ENCODE data around the gene PLA2G7.
"Not testable (repeated sequence)": the region's sequence is repeated elsewhere in the genome, so short reads cannot be mapped to it uniquely, and the experiment has no call there.

Gene PLA2G7

DNA sequence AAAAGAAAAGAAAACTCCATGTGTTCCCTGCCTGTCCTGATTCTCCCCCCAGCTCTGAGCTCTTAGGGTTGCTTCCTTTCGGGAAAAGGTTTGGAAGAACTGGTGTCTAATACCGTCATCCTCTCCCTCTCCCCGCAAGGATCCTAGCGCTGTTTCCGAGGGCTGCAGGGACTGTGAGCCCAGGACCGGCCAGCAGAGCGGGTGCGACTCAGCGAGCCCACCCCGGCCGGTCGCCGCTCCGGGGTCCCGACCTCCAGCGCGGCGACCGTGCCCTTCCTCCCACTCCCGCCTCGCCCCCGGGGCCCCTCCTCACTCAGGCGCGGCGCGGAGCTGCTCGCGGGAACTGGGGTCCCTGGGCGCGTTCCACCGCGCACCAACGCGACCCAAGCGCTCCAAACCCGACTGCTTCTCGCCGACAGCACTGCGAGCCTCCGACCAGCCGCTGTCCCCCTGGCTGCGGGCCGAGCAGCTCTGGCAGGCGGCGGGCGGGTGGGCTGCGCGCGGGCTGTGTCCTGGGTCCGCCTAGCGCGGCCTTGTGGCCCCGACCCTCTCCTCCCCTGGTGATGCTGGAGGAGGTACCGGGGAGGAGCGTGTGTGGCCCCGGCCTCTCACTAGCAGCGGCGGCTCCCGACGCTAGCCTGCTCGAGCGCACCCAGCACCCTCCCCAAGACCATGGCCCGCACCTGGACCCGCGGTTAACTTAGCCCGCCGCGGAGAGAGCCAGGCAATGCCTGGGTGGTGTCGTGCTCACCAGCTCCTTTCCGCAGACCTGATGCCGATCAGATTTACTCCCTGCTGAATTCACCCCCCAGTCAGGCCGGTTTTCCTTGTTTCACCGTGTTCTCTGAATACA, at the start of gene PLA2G7:
TSS of gene PLA2G7 (minus strand) at position 509 of the 853 bp plus-strand sequence. CDS start 12,484 bp downstream, outside the sequence.
- peak; percentile 53 to 70 for DNase-seq

GRCh38 chr6:46784535-46784934, 49.4 kb upstream of the PLA2G7 start:
- DNase-seq = no peak

DNA sequence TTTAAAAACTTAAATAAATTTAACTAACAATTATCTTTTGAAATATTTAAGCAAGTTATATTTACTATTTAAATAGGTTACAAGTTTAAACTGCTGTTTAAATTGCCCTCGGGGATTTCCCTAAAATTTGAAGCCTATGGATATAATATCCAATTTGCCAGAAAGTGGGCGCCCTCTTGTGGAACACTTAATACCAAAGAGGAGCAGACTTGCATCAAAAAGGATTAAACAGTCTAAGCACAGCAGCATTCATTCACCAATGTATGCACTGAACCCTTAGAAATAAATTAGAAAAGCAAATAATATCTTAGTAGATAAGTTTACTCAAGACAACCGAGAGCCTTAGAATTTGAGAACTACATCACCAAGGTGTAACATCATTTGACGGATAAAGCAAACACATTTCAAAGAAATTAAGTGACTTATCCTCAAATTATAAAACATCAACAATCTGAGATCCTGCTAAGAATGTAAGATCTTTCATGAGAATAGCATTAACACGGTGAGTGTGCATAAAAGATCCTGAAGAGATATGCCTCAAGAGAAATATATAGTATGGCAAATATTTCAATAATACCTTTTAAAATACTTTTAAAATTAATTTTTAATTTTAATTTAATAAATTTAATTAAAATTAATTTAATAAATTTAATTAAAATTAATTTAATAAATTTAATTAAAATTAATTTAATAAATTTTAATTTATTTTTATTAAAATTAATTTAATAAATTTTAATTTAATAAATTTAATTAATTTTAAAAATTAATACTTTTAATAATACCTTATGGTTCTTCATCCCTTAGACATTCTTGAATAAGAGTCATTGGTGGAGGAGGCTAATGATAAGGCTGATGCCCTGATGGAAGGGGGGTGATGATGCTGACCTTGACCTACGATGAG, 46.6 kb upstream of the PLA2G7 start:
- DNase-seq = peak; percentile 71 to 90

DNA sequence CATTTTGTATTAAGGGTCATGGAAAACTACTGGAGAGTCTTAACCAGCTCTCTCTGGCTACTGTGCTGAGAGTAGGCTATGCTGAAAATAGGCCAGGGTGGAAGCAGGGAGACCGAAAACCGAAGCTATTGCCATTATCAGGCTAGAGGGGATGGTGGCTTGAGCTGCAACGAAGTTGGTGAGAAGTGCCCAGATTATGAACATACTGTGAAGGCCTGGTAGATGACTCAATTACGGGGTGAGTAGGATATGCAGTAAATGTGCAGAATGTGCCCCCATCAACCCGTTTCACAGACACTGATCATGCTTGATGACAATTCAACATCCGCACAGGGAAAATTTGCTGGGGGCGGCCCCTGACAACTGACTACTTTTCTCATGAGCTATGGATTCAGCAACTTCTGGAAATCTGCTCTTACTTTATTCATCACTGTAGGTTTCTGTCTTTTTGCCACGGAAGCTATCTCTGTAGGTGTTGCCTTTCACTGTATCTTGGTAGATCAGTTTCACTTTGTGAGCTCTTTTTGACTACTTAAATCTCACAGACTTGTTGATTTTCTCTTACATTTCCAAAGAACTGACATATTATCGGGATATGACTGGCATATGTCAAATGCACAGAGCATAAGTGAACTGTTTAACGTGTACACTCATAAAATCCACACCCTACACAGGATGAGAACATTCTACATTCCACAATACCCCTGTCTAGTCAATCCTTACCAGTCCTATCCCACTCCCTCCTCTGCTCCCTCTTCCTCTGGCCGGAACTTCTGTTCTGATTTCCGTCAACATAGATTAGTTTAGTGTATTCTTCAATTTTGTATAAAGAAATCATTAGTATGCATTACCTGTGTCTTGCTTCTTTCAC, 42.5 kb upstream of the PLA2G7 start:
- DNase-seq = no peak

DNA sequence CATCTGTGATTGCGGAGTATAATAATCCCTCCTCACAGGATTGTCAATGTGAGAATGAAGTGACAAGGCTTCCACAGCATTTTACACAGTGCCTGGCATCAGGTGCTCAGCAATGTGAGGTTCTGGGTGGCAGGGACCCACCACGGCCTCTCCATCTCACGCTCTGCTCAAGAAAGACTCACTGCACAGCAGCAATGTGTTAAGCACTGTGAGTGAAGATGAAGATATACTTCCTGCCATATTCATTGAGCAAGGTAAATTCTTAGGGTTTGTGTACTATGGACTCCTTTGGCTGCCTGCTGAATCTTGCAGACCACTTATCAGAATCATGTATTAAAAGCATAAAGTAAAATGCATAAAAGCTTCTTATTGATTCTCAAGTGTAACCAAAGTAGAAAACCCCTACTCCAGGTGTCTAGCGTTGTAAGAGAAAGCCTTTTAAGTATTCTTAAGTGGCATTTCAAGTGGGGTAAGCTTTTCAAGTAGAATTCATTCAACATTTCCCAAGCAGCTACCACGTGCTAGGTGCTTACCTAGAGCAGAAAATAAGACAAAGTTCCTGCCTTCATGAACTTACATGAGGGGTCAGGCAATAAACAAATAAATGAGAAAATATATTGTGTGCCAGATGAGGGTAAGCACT, 41.0 kb upstream of the PLA2G7 start:
- DNase-seq = no peak

DNA sequence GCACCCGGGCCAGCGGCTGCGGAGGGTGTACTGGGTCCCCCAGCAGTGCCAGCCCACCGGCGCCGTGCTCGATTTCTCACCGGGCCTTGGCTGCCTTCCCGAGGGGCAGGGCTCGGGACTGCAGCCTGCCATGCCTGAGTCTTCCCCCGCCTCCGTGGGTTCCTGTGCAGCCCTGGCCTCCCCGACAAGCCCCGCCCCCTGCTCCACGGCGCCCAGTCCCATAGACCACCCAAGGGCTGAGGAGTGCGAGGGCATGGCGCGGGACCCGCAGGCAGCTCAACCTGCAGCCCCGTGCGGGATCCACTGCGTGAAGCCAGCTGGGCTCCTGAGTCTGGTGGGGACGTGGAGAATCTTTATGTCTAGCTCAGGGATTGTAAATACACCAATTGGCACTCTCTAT, 39.6 kb upstream of the PLA2G7 start:
- not testable (repeated sequence) for DNase-seq

DNA sequence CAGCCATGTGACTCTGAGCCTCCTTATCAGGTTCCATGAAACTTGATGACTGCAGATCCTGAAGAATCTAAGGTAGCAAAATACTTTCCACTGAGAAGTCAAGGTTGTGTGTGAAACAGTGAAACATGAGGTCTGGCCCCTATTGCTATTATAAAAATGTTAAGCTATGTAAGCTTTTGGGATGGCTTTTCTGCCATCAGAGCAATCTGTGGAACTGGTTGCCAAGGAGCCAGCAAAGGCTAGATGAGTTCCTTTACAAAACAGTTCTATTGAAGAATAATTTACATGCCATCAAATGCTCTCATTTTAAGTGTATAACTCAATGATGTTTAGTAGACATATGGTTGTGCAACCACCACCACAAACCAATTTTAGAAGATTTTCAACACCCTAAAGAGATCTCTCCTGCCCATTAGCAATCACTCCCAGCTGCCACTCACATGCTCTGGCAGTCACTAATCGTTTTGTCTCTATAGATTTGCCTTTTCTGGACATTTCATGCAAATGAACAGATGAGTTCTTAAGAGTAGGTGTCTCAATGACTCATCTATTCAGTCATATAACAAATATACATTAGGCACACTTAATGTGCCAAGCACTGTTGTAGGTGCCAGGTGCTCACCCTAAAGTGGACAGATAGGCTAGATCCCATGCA, 38.2 kb upstream of the PLA2G7 start:
- DNase-seq = peak; percentile 17 to 29

GRCh38 chr6:46772762-46773161, 37.6 kb upstream of the PLA2G7 start:
- no peak for DNase-seq

DNA sequence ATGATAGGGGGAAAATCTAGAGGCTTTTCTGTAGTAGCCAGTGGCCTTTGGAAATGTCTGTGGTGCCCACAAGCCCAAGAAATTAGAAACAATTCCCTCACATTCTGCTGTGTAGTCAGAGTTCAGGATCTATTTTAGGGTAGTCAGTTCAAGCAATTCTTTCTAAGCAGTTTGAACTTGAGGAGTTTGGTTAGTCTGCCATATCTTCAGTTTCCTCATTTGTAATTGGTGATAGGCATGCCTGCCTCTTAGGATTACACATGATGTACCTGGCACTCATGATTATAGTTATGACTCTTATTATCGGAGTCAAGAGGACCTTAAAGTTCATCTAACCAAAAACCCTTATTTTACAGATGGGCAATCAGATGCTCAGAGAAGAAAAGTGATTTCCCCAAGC, 36.8 kb upstream of the PLA2G7 start:
- no peak for DNase-seq

- DNase-seq = no peak
Measured at GRCh38 chr6:46764961-46765360, 29.8 kb upstream of the PLA2G7 start.

DNA sequence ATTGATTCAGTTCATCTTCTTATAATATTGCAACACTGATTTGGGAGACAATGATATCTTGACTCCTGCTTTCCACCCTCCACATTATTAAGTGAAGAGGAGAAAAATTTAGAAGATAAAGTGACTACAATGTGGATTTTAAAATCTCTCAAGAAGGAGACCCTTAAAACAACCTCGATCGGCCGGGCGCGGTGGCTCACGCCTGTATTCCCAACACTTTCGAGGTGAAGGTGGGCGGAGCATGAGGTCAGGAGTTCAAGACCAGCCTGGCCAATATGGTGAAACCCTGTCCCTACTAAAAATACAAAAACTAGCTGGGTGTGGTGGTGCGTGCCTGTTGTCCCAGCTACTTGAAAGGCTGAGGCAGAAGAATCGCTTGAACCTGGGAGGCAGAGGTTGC, 29.1 kb upstream of the PLA2G7 start:
- DNase-seq = not testable (repeated sequence)

GRCh38 chr6:46763466-46763865, 28.3 kb upstream of the PLA2G7 start:
- no peak for DNase-seq

GRCh38 chr6:46760925-46761324, 25.8 kb upstream of the PLA2G7 start:
- DNase-seq = peak in 1 of 2 experiments; percentile 20

DNA sequence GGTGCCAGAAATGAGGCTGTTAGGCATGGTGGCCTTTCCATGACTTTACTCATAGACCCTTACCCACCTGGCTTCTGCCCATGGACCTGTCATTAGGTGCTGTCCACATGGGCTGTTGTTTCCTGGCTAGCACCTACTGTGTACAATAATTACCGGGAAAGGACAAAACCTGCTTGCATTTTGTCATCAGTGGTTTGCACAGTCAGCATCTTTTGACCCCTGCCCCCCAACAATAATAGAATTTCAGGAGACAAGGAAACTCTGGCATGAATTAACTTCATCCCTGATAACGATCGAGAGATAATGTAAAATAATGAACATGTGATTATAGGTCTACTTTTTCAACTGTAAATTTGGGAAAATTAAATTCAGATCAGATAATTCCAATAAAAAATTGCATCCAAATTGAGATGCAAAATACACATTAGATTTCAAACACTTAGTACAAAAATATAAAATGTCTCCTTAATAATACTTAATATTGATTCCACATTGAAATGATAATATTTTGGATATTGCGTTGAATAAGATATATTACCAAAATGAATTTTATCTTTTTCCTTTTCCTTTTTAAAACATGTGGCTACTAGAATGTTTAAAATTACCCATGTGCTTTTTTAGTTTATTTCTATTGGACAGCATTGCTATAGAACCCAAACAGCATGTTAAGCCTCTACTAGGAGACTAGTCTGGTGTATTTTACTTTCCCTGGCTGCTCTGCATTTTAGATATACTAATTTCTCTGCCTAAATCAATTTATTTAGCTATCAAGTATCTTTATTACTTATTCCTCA, 24.0 kb upstream of the PLA2G7 start:
- DNase-seq = no peak

- no peak for DNase-seq
Measured at GRCh38 chr6:46757214-46757596, 22.0 kb upstream of the PLA2G7 start.

DNA sequence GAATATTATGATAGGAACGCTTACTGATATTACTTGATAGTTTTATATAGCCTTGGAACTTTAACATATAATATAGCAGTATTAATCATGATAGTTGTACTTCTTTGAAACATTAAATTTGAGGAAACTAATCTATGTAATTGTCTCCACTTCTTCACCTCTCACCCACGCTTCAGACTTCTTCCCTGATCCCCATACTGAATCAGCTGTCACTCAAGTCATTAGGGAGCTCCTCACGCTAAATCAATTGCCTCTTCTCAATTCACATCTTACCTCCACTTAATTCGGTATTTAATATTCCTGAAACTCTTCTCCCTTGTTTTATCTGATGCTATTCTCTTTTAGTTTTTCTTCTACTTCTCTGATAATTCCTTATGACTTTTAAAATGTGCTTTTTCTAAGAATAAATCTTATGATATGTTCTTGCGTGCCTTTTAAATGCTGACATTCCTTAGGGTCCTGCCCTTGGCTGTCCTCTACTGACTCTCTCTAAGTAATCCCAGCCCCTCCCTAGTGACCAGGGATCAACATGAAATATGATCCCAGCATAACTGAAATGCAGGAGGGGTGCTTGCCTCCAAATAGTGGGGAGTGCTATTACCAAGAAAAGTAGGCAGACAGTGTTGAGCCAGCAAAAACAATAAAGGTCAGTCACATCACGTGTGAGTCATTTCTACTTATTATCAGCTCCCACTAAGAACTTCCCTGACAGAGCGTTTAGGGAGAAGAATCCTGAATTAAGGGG, 21.5 kb upstream of the PLA2G7 start:
- peak in 1 of 2 experiments; percentile 2 for DNase-seq

DNA sequence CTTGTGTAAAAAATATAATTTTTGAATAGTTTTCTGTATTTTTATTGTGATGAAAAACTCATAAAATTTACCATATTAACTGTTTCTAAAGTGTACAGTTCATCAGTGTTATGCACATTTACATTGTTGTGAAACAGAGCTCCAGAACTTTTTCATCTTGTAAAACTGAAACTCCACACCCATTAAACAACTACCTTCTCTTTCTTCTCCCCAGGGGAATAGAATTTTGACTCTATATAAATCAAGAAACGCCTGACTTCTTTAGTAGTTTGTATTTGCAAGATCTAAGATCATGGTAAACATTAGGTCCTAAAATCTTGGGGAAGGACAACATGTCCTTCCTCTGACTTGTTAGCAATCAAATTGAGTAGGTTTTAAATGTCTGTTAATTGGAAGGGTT, 20.7 kb upstream of the PLA2G7 start:
- no peak for DNase-seq

DNA sequence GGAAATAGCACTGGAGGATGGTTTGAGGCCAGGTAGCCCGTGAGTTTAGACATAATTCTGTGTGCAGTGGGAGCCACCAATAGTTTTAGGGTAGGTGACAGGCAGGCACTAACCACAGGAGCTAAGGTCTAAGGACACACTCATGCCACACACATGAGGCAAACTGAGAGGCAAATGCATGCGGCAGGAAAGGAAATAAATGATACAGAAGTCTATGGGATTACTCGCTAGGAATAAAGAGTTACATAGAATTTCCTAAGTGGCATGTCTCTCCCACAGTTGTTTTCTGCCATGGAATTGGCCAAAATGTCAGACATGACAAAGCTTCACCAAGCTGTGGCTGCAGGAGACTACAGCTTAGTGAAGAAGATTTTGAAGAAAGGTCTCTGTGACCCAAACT, 16.5 kb upstream of the PLA2G7 start:
- DNase-seq = no peak

- peak; percentile 17 to 37 for DNase-seq
Measured at GRCh38 chr6:46749731-46750130, 14.6 kb upstream of the PLA2G7 start.

GRCh38 chr6:46748940-46749503, 13.8 kb upstream of the PLA2G7 start:
- DNase-seq = no peak
